Tibial nerve (tissue), 4 donors: Measurements from ENCODE around the gene FCER1G. TPM values are rescaled to one million over a fixed set of nuclear protein-coding genes. Genes with fewer than 3 reads are reported as not detected.

Experiments used
- DNase-seq, 2 donors: peaks; one replicate each; pipeline ENCODE4 v3.0.0-alpha.2; 2019; ENCODE audit warnings: low spot score in 2 of 2
- H3K27ac ChIP-seq, 4 donors: fragments of 200-600 bp; sonication (generic) in 3 of 4; one replicate each; pipeline ENCODE4 v1.5.1; 2017 to 2019; ENCODE audit warnings: mild to moderate bottlenecking in 1 of 4
- H3K27me3 ChIP-seq, 2 donors: fragments of 200-600 bp; sonication (generic) in 1 of 2; one replicate each; pipeline versions ENCODE4 v1.5.1 to v1.6.0; 2017 to 2019
- H3K36me3 ChIP-seq, 3 donors: fragments of 200-600 bp; sonication (generic); one replicate each; pipeline ENCODE4 v1.5.1; 2018 to 2019
- H3K4me1 ChIP-seq, 4 donors: fragments of 200-600 bp; sonication (generic) in 3 of 4; one replicate each; pipeline ENCODE4 v1.5.1; 2017 to 2019
- H3K4me3 ChIP-seq, 4 donors: fragments of 200-600 bp; sonication (generic) in 3 of 4; one replicate each; pipeline ENCODE4 v1.5.1; 2017 to 2019; ENCODE audit warnings: mild to moderate bottlenecking in 1 of 4, moderate library complexity in 1 of 4
- H3K9me3 ChIP-seq, 4 donors: fragments of 200-600 bp; sonication (generic) in 3 of 4; one replicate each; pipeline ENCODE4 v1.5.1; 2017 to 2019
- EP300 ChIP-seq, 2 donors: sonication (generic); formaldehyde crosslinking; IDR thresholded peaks; one replicate each; pipeline ENCODE4 v1.6.1; 2017; ENCODE audit warnings: antibody characterized with exemption in 2 of 2, mild to moderate bottlenecking in 1 of 2
- POLR2A ChIP-seq, 2 donors: fragments of 450-650 bp; IDR thresholded peaks; one replicate each; pipeline ENCODE4 v1.6.1; 2017; ENCODE audit warnings: antibody characterized with exemption in 2 of 2, mild to moderate bottlenecking in 2 of 2, moderate library complexity in 2 of 2
- WGBS, 2 donors: methylation state at CpG; one replicate each; pipeline ENCODE4 v1.1.5; 2018; 5-methylcytosine and 5-hydroxymethylcytosine counted together
- total RNA-seq, 4 donors: library from RNA; depleted of rRNA; stranded (reverse); fragments of >200 nt; gene quantifications; one replicate each; pipeline ENCODE4 v1.1.0, GENCODE V29; 2016
- TF ChIP-seq, protein P1 (sequence below), 5 experiments: fragments of 200-600 bp in 3 of 5; fragments of 450-650 bp in 2 of 5; sonication (generic) in 3 of 5; IDR thresholded peaks; one replicate each; pipeline ENCODE4 v1.5.1; 2016 to 2019; ENCODE audit warnings: antibody characterized with exemption in 5 of 5, mild to moderate bottlenecking in 3 of 5, moderate library complexity in 2 of 5

Gene FCER1G
- total RNA-seq, 4 donors from 2014 or later: 40.6 to 190 (median 50.9) TPM

DNA sequence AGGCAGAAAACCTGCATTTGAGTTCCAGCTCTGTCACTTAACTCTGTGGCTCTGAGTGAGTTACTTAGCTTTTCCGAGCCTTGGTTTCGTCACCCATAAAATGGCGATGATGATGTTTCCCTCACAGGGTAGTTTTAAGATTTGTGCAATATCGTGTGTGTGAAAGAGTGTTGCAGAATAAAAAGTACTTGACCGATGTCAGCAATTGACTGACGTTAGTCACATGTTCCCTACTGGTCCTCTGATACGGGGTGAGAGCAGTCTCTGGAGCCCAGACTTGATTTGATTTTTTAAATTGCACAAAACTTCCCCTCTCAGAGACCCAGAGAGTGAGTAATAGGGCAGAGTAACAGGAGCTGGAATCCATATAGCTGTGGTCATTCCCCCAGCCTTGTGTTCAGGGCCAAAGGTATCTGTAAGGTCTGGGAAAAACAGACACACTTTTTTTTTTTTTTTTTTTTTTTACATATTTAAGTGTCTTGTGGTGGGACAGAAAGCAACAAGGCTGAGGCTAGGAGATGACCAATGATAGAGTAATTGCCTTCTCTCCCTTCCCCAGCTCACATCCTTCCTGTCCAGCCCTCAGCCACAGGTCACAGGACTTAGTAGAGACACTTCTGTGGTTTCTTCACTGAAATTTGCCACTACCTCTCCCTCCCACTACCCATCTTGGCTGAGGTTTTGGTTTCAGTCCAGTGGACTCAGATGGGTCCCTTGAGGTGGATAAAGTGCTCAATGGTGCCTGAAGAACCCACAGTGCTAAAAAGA, 2.0 kb downstream of the FCER1G start:
- Histone ChIP-seq H3K27me3 (no peaks in the 10 kb centered on the region), H3K4me1 (peaks cover 0 to 13% (median 5%) of the 10 kb centered on the region in 4 donors), H3K4me3 (peak overlapping the region in 2 of 4 donors; percentile 1 to 44), H3K36me3 (peaks cover 0 to 34% (median 12%) of the 10 kb centered on the region in 3 donors), H3K9me3 (no peaks in the 10 kb centered on the region), H3K27ac (peak overlapping the region; percentile 33 to 88 (median 75))
- DNase-seq: peak in 1 of 2 donors; percentile 52
- TF ChIP-seq, protein P1, sequence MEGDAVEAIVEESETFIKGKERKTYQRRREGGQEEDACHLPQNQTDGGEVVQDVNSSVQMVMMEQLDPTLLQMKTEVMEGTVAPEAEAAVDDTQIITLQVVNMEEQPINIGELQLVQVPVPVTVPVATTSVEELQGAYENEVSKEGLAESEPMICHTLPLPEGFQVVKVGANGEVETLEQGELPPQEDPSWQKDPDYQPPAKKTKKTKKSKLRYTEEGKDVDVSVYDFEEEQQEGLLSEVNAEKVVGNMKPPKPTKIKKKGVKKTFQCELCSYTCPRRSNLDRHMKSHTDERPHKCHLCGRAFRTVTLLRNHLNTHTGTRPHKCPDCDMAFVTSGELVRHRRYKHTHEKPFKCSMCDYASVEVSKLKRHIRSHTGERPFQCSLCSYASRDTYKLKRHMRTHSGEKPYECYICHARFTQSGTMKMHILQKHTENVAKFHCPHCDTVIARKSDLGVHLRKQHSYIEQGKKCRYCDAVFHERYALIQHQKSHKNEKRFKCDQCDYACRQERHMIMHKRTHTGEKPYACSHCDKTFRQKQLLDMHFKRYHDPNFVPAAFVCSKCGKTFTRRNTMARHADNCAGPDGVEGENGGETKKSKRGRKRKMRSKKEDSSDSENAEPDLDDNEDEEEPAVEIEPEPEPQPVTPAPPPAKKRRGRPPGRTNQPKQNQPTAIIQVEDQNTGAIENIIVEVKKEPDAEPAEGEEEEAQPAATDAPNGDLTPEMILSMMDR (IDR thresholded peaks at IDR 0.05): no peak
- TF ChIP-seq POLR2A (IDR thresholded peaks at IDR 0.05): peak; percentile 18 to 53
- TF ChIP-seq EP300 (IDR thresholded peaks at IDR 0.05): peak; percentile 34 to 84
- WGBS, 2 donors: 23 to 27% methylated on average over 7 of the region's 7 CpGs

DNA sequence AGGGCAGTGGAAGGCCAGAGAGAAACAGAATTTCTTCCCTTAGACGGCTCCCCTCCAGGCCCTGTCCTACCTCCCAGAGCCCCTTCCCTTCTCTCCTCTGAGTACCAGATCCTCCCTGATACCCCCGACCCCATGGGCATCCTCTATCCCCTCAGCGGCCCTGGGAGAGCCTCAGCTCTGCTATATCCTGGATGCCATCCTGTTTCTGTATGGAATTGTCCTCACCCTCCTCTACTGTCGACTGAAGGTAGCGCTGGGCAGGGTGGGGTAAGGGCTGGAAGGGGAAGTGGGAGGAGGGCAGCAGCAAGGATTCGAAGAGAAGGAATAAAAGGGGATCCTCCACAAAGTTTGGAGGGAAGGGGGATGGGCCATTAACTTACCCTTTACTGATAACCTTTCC, 2.7 kb downstream of the FCER1G start:
- DNase-seq: no peak
- Histone ChIP-seq H3K36me3 (peaks cover 0 to 27% (median 10%) of the 10 kb centered on the region in 3 donors), H3K27ac (peak overlapping the region in 3 of 4 donors; percentile 67 to 88 (median 83)), H3K9me3 (no peaks in the 10 kb centered on the region), H3K4me1 (peaks cover 0 to 13% (median 5%) of the 10 kb centered on the region in 4 donors), H3K27me3 (no peaks in the 10 kb centered on the region), H3K4me3 (peak overlapping the region in 2 of 4 donors; percentile 1 to 44)
- TF ChIP-seq POLR2A (IDR thresholded peaks at IDR 0.05) (no peak), EP300 (IDR thresholded peaks at IDR 0.05) (no peak)
- TF ChIP-seq, protein P1 (IDR thresholded peaks at IDR 0.05): no peak
- 62 to 70% methylated on average over 6 of the region's 6 CpGs for WGBS, 2 donors

DNA sequence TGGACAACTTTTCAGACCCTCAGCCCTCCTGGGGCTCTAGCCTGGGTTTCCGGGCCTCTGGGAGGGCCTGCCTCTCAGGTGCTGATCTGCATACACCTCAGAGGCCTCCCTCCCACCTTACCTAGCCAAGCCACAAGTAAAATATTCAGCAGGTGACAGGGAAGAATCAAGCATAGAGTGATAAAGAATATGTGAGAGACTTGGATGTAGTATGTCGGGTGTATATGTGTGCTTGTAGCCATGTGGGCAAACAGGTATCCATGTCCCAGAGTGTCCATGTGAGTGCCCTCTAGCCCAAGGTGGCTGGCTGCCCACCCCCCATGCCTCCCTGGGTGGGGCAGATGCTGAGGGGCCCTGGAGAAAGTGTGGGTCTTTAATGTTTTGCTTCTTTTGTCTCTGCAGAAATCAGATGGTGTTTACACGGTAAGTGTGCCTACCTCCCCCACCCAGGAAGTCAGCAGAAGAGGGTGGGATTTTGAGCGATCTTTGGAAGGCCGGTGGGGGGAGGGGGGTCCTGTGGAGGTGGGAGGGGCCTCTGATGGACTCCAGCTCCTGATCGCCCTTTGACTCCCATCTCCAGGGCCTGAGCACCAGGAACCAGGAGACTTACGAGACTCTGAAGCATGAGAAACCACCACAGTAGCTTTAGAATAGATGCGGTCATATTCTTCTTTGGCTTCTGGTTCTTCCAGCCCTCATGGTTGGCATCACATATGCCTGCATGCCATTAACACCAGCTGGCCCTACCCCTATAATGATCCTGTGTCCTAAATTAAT, 3.4 kb downstream of the FCER1G start:
- DNase-seq: no peak
- Histone ChIP-seq H3K27me3 (no peaks in the 10 kb centered on the region), H3K27ac (peak overlapping the region in 3 of 4 donors; percentile 67 to 88 (median 83)), H3K4me1 (peaks cover 0 to 13% (median 5%) of the 10 kb centered on the region in 4 donors), H3K36me3 (peaks cover 0 to 21% (median 6%) of the 10 kb centered on the region in 3 donors), H3K4me3 (no peak overlapping the region), H3K9me3 (no peaks in the 10 kb centered on the region)
- 72 to 75% methylated on average over 8 of the region's 8 CpGs for WGBS, 2 donors
- TF ChIP-seq, protein P1 (IDR thresholded peaks at IDR 0.05): no peak
- no peak for TF ChIP-seq POLR2A (IDR thresholded peaks at IDR 0.05)
- TF ChIP-seq EP300 (IDR thresholded peaks at IDR 0.05): no peak

DNA sequence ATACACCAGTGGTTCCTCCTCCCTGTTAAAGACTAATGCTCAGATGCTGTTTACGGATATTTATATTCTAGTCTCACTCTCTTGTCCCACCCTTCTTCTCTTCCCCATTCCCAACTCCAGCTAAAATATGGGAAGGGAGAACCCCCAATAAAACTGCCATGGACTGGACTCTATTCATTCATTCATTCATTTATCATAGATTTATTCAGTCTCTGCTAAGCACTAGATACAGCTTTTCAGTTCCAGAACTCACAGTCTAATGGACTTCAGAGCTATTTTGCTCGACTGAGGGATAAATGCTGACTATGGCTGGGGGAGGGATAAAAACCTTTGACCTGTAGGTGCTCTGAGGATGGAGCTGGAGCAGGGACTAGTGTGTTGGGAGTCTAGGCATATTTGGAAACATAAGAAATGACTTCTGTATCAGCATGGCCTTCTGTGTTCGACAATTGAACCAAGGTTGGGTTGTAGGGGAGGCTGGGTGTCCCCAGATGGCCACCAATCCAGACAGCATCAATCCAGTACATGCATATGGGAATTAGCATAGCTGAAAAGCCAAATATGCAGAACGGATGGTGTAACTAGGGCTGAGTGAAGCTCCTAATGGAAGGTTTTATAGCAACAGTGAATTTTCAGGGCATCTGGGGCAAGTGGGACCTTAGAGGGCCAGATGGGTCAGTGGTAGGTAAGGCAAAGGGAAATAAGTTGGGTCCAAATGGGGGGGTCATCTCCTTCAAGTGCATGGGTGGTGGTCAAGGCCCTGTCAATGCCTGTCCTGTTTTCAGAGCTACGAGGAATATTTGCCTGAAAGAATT, 4.2 kb downstream of the FCER1G start:
- TF ChIP-seq POLR2A (IDR thresholded peaks at IDR 0.05): no peak
- TF ChIP-seq, protein P1 (IDR thresholded peaks at IDR 0.05): no peak
- TF ChIP-seq EP300 (IDR thresholded peaks at IDR 0.05): no peak
- DNase-seq: no peak
- WGBS, 2 donors: 81 to 84% methylated on average over 5 of the region's 5 CpGs
- no peak overlapping the region for H3K27ac ChIP-seq
- H3K4me3 ChIP-seq: no peak overlapping the region
- H3K27me3 ChIP-seq: no peaks in the 10 kb centered on the region
- H3K4me1 ChIP-seq: peaks cover 0 to 13% (median 5%) of the 10 kb centered on the region in 4 donors
- peaks cover 0 to 13% (median 5%) of the 10 kb centered on the region in 3 donors for H3K36me3 ChIP-seq
- H3K9me3 ChIP-seq: no peaks in the 10 kb centered on the region
